HG02981 (cell line): ENCODE results near the gene PLXNB2.
"Not testable (repeated sequence)": the region's sequence is repeated elsewhere in the genome, so short reads cannot be mapped to it uniquely, and the experiment has no call there.

ENCODE experiments used
- ATAC-seq: cut with Tn5 transposase; IDR thresholded peaks from one replicate; pipeline ENCODE4 v1.9.1; 2021; ENCODE audit warnings: mild to moderate bottlenecking, moderate library complexity; ENCODE audit not compliant: unreplicated experiment

The PLXNB2 gene

GRCh38 chr22:50282361-50283155 lies 24.9 kb downstream of the PLXNB2 start:
- ATAC-seq: no peak

DNA sequence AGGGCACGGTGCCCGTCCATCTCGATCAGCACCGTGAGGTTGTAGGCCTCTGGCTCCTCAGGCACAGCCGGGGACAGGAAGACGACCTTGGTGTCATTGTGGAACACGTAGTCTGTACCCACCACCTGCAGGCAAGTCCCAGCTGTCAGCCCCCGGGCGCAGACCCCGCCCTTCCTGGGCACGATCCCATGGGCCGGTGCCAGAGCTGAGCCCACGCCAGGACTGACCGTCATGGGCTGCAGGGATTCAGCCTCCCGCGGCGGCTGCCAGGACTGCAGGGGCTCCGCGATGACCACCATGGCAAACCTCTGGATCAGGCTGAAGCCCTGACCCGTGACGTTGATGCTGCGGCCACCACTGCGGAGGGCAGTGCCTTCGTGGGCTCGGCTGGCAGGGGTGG lies 25.5 kb downstream of the PLXNB2 start:
- no peak for ATAC-seq

GRCh38 chr22:50281384-50281760 lies 26.1 kb downstream of the PLXNB2 start:
- no peak for ATAC-seq

GRCh38 chr22:50280708-50281383 lies 26.6 kb downstream of the PLXNB2 start:
- no peak for ATAC-seq

DNA sequence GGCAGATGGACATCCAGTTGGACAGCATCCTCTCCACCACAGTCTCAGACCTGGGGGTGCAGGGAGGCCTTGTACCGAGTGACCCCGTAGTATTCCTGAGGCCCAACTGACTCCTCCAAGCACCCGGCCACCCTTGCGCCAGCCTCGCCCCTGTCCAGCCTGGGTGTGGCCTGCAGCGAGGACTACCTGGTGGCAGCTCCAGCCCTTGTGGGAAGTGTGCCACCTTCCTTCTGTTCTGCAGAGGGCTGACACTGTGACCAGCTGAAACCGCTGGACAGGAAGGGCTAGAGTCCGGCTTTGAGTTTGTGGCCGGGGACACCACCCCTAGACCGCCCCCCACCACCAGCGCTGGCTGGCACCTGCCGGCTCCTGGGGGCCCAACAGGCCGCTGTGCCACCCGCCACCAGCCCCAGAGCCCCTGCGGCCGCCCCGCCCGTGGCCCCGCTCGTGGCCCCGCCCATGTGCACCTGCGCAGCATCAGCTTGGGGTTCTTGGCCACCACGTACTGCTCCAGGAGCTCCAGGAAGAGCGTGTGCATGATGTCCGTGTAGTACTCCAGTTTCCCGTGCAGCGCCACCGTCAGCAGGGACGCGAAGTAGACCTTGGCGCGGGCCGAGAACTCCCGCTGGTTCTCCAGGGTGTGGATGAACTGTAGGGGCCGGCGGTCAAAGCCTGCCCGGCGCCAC lies 27.3 kb downstream of the PLXNB2 start:
- ATAC-seq: no peak

GRCh38 chr22:50278956-50279619 lies 28.4 kb downstream of the PLXNB2 start:
- ATAC-seq: no peak

DNA sequence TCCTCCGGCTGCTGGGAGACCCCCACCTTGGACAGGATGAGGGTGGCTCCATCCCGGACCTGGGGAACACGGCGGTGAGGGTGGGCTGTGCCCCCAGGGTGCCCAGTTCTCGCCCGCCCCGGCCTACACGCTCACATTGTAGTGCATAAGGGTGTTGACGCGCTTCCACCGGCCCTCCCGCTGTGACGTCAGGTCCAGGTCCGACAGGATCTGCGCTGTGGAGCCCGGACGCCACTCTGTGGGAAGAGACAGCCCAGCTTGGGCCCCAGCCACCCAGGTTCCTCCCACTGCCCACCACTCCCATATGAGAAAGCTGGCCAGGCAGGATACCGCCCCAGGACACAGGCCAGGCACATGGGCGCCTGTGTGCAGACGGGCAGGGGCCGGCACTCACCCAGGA lies 29.0 kb downstream of the PLXNB2 start:
- no peak for ATAC-seq

GRCh38 chr22:50277761-50278160 lies 29.7 kb downstream of the PLXNB2 start:
- ATAC-seq: no peak

GRCh38 chr22:50276143-50276542 lies 31.3 kb downstream of the PLXNB2 start:
- no peak for ATAC-seq

GRCh38 chr22:50275181-50276055 lies 32.0 kb downstream of the PLXNB2 start:
- no peak for ATAC-seq

DNA sequence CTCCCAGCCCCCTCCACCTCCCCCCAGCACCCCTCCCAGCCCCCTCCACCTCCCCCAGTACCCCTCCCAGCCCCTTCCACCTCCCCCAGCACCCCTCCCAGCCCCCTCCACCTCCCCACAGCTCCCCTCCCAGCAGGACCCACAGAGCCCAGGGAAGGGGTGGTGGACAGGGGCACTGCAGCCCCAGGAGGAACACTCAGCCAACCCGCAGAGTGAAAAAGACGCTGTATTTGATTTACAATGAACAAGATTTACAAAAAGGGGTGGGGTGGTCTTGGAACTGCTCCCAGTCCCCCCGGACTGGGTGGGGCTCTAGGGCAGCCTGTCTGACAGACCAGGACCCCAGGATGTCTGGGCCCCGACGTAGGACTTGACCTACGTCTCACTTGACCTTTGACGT lies 32.7 kb downstream of the PLXNB2 start:
- no peak for ATAC-seq

DNA sequence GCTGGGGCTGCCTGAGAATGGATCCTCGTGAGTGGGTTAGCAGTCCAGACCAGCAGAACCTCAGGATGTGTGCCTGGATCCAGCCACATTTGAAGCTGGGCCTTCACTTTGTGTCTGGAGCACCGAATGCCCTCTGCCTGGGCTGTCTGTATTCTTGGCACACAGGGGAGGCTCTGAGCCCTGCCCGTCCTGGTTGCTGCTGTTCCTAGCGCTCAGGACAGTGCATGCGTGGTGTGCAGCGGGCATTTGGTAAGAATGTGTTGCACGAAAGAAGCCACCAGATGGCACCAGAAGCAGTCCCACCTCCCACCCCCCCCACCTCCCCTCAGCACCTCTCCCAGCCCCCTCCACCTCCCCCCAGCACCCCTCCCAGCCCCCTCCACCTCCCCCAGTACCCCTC lies 33.1 kb downstream of the PLXNB2 start:
- no peak for ATAC-seq

- not testable (repeated sequence) for ATAC-seq
These were observed 33.7 kb downstream of the PLXNB2 start for GRCh38 chr22:50273781-50274180.

DNA sequence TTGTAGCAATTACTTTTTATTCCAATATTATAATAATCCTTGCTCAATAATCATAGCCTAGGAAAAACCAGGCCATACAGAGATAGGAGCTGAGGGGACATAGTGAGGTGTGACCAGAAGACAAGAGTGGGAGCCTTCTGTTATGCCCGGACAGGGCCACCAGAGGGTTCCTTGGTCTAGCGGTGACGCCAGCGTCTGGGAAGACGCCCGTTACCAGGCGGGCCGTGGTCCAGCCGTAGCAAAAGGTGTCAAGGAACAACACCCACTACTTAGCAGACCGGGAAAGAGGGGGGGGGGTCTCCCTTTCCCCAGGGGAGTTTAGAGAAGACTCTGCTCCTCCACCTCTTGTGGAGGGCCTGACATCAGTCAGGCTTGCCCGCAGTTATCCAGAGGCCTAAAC lies 34.1 kb downstream of the PLXNB2 start:
- not testable (repeated sequence) for ATAC-seq

- ATAC-seq: no peak
These were observed 35.2 kb downstream of the PLXNB2 start for GRCh38 chr22:50272044-50272802.

- ATAC-seq: no peak
These were observed 35.9 kb downstream of the PLXNB2 start for GRCh38 chr22:50271519-50271970.

DNA sequence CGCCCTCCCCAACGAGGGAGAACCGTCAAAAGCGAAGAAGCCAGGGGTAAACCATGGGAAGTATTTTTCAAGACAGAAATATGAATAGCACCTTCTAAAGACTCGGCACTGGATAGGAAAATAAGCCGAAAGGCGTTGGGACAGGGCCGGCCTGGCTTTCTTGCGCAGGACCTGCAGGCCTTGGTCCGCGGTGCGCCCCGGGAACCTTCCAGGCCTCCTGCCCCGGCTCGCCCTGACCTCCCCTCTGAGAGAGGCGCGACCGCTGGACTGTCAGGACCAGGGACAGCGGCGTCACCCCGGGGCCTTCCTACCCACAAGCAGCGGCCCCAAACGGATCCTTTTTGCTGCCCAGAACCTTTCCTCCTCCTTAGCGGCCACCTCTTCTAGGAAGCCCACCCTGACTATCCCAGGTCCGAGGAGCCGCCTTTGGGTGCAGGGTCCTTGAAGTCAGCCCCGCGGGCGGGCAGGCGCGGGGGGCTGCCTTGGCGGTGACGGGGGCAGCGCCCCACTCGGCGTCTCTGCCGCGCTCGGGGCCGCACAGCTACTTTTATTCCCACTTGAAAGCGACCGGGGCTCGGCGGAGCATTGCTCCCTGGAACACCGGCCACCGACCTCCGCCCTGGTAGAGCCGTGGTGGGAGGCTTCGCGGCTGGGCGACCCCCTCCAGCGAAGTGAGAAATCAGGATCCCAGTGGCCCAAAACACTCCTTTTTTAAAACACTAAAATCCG lies 36.6 kb downstream of the PLXNB2 start:
- no peak for ATAC-seq

GRCh38 chr22:50269970-50270665 lies 37.3 kb downstream of the PLXNB2 start, which contains the start of gene MAPK11:
MAPK11 (minus strand) TSS chr22:50270380; CDS start chr22:50270292, 88 bp downstream.
- ATAC-seq: no peak
